SU-DHL-6 (cell line): Measurements from ENCODE around the gene TMEM187.
"Not testable (repeated sequence)": the region's sequence is repeated elsewhere in the genome, so short reads cannot be mapped to it uniquely, and the experiment has no call there.

Experiments used
- H2AFZ ChIP-seq: fragments of 200-600 bp; sonication (generic); 2 replicates; pipeline ENCODE4 v1.6.1; 2014; ENCODE audit warnings: low read depth, mild to moderate bottlenecking, moderate library complexity, mixed read lengths, antibody characterized with exemption, low read length; ENCODE audit not compliant: severe bottlenecking
- H3F3A ChIP-seq: fragments of 200-600 bp; shearing (Covaris generic); 2 replicates; pipeline ENCODE4 v1.6.0; 2016; ENCODE audit warnings: antibody characterized with exemption, mild to moderate bottlenecking; ENCODE audit not compliant: insufficient read depth
- H3K27ac ChIP-seq: fragments of 200-600 bp; sonication (generic); 2 replicates; pipeline ENCODE4 v1.5.1; 2016; ENCODE audit warnings: low read depth, mild to moderate bottlenecking, low read length, moderate library complexity, mixed read lengths
- H3K27me3 ChIP-seq: fragments of 200-600 bp; sonication (generic), shearing (Covaris generic); 2 replicates; pipeline ENCODE4 v1.6.0; 2014; ENCODE audit warnings: mild to moderate bottlenecking, low read length
- H3K36me3 ChIP-seq: fragments of 200-600 bp; sonication (generic); 2 replicates; pipeline ENCODE4 v1.6.1; 2014; ENCODE audit warnings: mild to moderate bottlenecking, low read length, mixed read lengths
- H3K4me2 ChIP-seq: fragments of 300-600, 200-600 bp; shearing (Covaris generic), sonication (generic); 2 replicates; pipeline ENCODE4 v1.6.0; 2014; ENCODE audit warnings: low read length, low read depth, mild to moderate bottlenecking; ENCODE audit not compliant: poor library complexity, severe bottlenecking
- H3K4me3 ChIP-seq: fragments of 200-600 bp; sonication (generic); 2 replicates; pipeline ENCODE4 v1.5.1; 2014; ENCODE audit warnings: antibody characterized with exemption, low read length, mild to moderate bottlenecking, mixed read lengths; ENCODE audit not compliant: insufficient read depth, poor library complexity, severe bottlenecking
- H3K79me2 ChIP-seq: fragments of 200-600 bp; sonication (generic); 2 replicates; pipeline ENCODE4 v1.6.1; 2014; ENCODE audit warnings: mild to moderate bottlenecking, low read length, moderate library complexity; ENCODE audit not compliant: insufficient read depth
- H3K9ac ChIP-seq: fragments of 200-600 bp; sonication (generic); 2 replicates; pipeline ENCODE4 v1.7.0; 2014; ENCODE audit warnings: mild to moderate bottlenecking, low read length
- H3K9me2 ChIP-seq: fragments of 200-600 bp; sonication (generic); replicated peaks from 2 replicates; pipeline ENCODE4 v1.6.1; 2014; ENCODE audit warnings: low read length; ENCODE audit not compliant: insufficient read depth
- H3K9me3 ChIP-seq: fragments of 200-600 bp; sonication (generic); 2 replicates; pipeline ENCODE4 v1.6.1; 2014; ENCODE audit warnings: low read length, mixed read lengths; ENCODE audit not compliant: insufficient read depth
- H4K20me1 ChIP-seq: fragments of 200-600 bp; sonication (generic); 2 replicates; pipeline ENCODE4 v1.6.1; 2014; ENCODE audit warnings: low read depth, mild to moderate bottlenecking, antibody characterized with exemption, low read length, moderate library complexity, mixed read lengths
- CTCF ChIP-seq: fragments of 200-600 bp; sonication (generic); IDR thresholded peaks from one replicate; pipeline ENCODE4 v1.5.1; 2017; ENCODE audit warnings: antibody characterized with exemption, mild to moderate bottlenecking, low read length, moderate library complexity; ENCODE audit not compliant: insufficient read depth, poor library complexity, severe bottlenecking
- EZH2phosphoT487 ChIP-seq: fragments of 200-600 bp; sonication (generic), shearing (Covaris generic); conservative IDR thresholded peaks from 2 replicates; pipeline ENCODE4 v1.6.1; 2018; ENCODE audit warnings: mild to moderate bottlenecking, antibody characterized with exemption, low read length, moderate library complexity, mixed read lengths

TMEM187 gene

DNA sequence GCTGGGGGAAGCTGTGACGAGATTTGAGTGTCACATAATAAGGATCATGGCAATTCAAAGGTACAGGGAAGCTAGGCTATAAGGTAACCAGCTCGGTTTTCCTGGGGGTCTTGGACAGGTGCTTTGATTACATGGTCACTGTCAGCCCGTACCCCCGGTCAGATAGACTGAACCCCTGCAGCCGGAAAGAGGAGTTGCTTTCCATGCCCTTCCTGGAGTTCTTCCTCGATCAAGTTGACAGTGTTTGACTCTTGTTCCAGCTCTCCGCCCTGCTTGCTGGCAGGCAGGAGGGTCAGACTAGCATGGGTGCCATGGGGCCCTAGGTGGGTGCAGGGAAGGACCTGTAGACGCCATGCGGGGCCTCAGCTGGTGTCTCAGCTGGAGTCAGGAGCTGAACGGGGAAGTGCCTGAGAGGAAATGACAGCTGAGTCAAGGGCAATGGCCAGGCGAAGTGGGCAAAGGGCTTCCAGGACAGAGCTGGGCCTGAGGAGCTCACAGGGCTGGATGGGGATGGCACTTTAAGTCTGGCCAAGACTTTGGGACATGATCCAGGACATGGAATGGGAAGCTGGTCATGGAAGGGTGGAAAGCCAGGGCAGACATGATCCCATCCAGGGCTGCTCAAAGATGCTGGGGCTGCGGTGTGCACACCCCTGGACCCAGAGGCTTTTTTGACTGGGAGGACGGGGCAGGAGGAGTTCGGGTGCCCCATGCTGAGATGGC is 1.6 kb downstream of the TMEM187 start:
- H3F3A ChIP-seq, result peaks cover 4% of the 10 kb centered on the region; the same call in 1 of the 2 replicates
- no peaks in the 10 kb centered on the region for H3K9me2 ChIP-seq
- no peaks in the 10 kb centered on the region for H3K36me3 ChIP-seq
- no peaks in the 10 kb centered on the region for H3K27me3 ChIP-seq
- H3K9me3 ChIP-seq, result no peaks in the 10 kb centered on the region
- peaks cover 23% of the 10 kb centered on the region for H3K79me2 ChIP-seq
- TF ChIP-seq EZH2phosphoT487 (no peak), CTCF (no peak)
- H4K20me1 ChIP-seq, result no peaks in the 10 kb centered on the region
- H3K9ac ChIP-seq, result peak overlapping the region; percentile 100
- H3K4me2 ChIP-seq, result peak overlapping the region; percentile 64
- no peak overlapping the region for H2AFZ ChIP-seq
- no peak overlapping the region for H3K27ac ChIP-seq
- no peak overlapping the region for H3K4me3 ChIP-seq

- H3K9ac ChIP-seq, result no peak overlapping the region
- H3K27me3 ChIP-seq, result no peaks in the 10 kb centered on the region
- H3K9me3 ChIP-seq, result no peaks in the 10 kb centered on the region
- no peaks in the 10 kb centered on the region for H3K9me2 ChIP-seq
- no peak overlapping the region for H3K27ac ChIP-seq
- H3F3A ChIP-seq, result peaks cover 4% of the 10 kb centered on the region; the same call in 1 of the 2 replicates
- no peaks in the 10 kb centered on the region for H4K20me1 ChIP-seq
- H3K79me2 ChIP-seq, result peaks cover 17% of the 10 kb centered on the region
- no peaks in the 10 kb centered on the region for H3K36me3 ChIP-seq
- no peak overlapping the region for H3K4me2 ChIP-seq
- TF ChIP-seq EZH2phosphoT487, result no peak
- TF ChIP-seq CTCF, result no peak
- H3K4me3 ChIP-seq, result no peak overlapping the region
- no peak overlapping the region for H2AFZ ChIP-seq
Measured at GRCh38 chrX:153974726-153975286, 2.3 kb downstream of the TMEM187 start.

- H3K36me3 ChIP-seq, H3K4me3 ChIP-seq, H2AFZ ChIP-seq, H3F3A ChIP-seq, H3K4me2 ChIP-seq, H3K27me3 ChIP-seq, H3K27ac ChIP-seq, H3K9me2 ChIP-seq, H3K9ac ChIP-seq, H4K20me1 ChIP-seq, H3K79me2 ChIP-seq, H3K9me3 ChIP-seq: not testable (repeated sequence)
Measured at GRCh38 chrX:153980394-153980793, 7.8 kb downstream of the TMEM187 start.

- H3K9ac ChIP-seq, result no peak overlapping the region
- no peaks in the 10 kb centered on the region for H3K27me3 ChIP-seq
- TF ChIP-seq CTCF, result no peak
- H3K36me3 ChIP-seq, result no peaks in the 10 kb centered on the region
- H3F3A ChIP-seq, result no peaks in the 10 kb centered on the region
- no peak overlapping the region for H3K4me2 ChIP-seq
- no peaks in the 10 kb centered on the region for H4K20me1 ChIP-seq
- H3K9me3 ChIP-seq, result no peaks in the 10 kb centered on the region
- no peaks in the 10 kb centered on the region for H3K9me2 ChIP-seq
- no peak overlapping the region for H3K4me3 ChIP-seq
- H2AFZ ChIP-seq, result no peak overlapping the region
- no peak overlapping the region for H3K27ac ChIP-seq
- H3K79me2 ChIP-seq, result no peaks in the 10 kb centered on the region
Measured at GRCh38 chrX:153981231-153981630, 8.7 kb downstream of the TMEM187 start.
